NCI-H446 (cell line): ENCODE measurements around the gene ZC3H8.
"Not testable (repeated sequence)": the region's sequence is repeated elsewhere in the genome, so short reads cannot be mapped to it uniquely, and the experiment has no call there.

Source experiments
- DNase-seq, 2 experiments: peaks; one replicate each; lab custom pipeline; 2025; lab: John Stamatoyannopoulos, UW

Gene ZC3H8

DNA sequence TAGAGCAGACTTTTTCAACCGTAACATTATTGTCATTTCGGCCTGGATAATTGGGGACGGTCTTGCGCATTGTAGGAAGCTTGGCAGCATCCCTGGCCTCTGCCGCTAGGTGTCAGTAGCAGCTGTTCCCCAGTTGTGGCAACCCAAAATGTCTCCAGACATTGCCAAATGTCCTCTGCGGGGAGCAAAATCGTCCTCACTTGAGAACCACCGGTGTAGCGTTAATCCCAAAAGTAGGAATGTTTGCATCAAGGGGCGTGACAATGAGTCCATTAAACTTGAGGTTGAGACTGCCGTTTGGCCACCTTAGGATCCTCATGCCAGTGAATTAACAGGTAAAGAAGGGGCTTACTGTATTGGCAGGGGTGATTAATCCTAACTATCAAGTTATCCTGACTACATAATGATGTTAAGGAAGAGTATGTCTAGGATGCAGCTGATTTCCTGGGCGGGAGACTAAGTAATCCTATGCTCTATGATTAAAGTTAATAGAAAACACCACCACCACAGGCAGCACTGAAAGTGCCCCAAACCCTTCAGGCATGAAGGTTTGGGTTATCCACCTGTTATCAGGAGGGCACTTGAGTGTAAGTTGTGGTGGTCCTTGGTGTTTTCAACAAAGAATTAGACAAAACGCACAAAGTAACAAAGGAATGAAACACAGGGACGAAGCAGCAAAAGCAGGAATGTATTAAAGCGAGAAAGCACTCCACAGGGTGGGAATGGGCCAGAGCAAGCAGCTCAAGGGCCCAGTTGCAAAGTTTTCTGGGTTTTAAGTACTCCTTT lies 4.9 kb upstream of the ZC3H8 start:
- DNase-seq: peak; percentile 56 to 83

DNA sequence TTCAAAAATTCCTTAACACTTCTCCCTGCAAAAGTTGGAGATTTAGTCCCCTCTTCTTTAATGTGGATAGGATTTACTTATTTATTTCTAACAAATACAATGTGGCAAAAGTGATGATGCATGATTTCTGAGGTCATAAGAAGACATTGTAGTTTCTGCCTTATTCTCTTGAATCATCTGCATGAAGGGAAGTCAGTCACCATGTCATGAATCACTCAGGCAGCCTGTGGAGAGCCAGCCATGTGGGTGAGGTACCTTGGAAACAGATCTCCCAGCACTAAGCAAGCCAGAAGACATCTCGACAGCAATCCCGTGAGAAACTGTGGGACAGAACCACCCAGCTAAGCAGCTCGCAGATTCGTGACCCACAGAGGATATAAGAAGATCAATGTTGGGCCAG lies 2.7 kb upstream of the ZC3H8 start:
- no peak for DNase-seq

DNA sequence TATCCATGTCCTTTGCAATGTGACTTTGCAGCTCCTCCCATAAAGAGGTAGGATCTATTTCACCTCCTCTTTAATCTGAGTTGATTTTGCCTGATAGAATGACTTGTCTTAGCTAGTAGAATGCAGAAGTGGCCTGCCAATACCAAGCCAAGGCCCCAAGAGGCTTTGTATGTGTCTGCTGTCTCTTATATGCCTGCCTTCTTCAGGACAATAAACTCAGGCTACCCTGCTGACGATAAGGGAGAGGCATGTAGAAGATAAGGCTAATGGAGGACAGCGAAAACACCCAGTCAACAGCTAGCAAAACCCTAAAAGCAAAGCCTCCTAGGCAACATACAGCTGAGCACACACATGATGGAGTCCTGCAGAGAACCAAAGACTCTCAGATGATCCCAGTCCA lies 1.8 kb upstream of the ZC3H8 start:
- DNase-seq: no peak

DNA sequence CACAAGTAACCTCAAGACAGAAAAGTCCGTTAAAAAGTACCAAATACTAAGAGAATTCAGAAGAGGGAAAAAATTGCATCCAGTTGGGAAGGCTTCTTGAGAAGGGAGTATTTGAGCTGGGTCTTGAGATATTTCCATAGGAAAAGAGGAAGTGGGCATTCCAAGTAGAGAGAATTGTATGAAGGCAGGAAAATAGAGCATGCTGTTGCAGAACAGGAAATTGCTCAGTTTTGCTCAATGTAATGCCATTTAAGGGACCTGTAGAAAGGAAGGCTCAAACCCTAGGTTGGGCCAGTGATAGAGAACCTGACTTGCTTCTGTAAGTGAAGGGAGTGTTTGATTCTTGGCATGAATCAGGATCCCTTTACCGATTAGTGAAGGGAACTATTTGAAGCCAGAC lies 1.0 kb upstream of the ZC3H8 start:
- no peak for DNase-seq

DNA sequence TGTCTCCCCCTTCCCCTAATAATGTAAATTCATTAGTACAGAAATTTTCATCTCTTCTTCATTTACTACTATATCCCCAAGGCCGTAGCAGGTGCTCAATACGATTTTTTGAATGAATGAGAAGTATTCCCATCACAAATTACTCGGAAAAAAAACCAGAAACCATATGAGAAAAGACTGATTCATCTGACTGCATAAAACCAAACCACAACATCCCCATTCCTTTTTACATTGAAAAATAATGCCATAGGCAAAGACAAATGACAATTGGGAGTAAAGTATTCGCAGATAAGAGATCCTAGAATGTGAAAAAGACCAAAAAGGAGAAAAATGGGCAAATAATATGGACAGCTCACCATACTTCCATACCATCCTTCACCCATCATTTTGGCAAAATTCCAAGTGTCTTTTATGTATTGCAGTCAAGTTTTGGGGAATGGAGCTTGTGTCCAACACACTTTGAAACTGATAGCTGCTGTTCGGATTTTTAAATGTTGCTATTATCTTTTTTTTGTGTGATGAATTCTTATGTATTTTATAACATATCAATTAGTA lies 1.5 kb downstream of the ZC3H8 start:
- DNase-seq: peak in 1 of 2 experiments; percentile 12

DNA sequence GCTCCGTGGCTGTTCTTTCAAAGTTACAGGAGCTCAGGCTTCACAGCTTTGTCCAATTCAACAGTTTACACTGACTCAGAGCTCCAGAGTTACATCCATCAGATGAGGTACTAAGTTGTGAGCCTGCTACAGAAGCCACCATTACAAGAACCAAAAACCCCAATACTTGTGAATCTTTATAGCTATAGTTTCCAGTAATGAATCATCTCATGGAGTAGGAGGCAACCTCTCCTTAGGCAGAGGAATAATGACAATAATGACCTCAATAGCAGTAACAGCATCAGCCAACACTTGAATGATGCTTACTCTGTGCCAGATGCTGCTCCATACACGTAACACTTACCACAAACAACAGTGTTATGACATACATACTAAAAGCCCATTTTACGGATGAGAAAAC lies 3.6 kb downstream of the ZC3H8 start:
- DNase-seq: no peak

DNA sequence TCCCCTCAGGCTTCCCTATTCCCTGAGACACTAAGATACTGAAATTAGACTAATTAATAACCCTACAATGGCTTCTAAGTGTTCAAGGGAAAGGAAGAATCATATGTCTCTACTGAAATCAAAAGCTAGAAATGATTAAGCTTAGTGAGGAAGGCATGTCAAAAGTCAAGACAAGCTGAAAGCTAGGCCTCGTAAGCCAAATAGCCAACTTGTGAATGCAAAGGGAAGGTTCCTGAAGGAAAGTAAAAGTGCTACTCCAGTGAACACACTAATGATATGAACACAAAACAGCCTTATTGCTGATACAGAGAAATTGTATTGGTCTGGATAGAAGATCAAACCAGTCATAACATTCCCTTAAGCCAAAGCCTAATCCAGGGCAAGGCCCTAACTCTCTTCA lies 10.0 kb downstream of the ZC3H8 start:
- no peak for DNase-seq

DNA sequence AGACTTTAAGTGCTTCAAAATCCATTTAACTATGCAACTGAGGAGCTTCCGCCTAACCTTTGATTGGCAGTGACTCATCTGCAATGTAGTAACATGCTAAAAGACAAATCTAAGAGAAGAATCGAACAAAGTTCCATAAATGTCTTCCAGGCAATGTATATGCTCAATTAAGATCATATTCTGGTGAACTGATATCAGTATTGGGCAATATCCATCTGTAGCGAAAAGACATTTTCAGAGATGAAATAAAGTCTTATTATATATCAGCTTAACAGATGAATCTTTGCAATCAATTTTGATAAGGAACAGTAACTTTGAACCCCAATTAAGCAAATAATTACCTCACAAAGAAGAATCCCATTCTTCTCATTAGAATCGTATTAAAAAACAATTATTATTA lies 11.6 kb downstream of the ZC3H8 start:
- DNase-seq: no peak

DNA sequence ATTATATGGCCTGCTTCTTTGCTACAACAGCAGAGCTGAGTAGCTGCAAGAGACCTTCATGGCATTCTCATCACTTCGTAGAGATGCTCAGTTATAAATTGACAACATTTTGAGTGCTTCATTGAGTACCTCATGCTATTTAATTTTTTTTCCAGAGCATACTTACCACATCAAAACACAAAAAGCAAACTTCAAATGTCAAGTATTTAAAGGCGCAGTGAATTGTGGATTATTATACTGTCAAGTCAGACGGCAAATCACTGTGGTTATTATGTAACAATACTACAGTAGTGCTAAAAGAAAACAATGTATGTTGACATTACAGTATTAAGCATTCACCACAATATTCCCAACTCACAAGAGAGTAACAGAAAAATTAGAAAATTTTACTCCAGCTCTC lies 12.5 kb downstream of the ZC3H8 start:
- DNase-seq: no peak

DNA sequence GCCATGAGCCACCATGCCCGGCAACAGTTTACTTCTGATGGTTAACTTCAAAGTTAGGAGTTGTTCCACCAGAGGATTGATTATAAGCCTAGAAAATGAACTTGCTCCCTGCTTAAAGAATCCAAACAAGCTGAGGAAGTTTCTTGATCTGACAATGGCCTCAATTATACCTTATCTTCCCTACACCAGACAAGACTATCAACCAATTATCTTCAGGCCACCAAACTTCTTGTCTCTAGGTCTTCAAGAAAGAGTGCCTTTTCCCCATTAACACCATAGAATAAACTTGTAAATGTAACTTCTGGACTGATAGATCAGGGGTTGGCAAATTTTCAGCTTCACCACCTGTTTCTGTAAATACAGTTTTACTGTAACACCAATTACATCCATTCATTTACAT lies 15.0 kb downstream of the ZC3H8 start:
- no peak for DNase-seq

DNA sequence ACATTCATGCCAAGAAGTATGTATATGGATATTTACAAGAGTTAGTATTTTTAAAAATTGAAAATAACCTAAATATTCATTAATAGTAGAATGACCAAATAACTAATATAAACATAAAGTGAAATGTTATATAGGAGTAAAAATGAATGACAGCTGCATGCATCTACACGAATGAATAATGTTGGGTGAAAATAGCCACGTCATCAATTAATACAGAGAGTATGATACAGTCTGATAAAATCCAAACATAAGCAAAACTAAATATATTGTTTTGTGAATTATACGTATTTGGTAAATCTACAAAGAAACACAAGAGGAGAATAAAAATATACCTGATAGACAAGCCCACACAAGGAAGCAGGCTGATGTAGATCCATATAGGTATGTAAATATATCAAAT lies 24.5 kb downstream of the ZC3H8 start:
- DNase-seq: no peak

DNA sequence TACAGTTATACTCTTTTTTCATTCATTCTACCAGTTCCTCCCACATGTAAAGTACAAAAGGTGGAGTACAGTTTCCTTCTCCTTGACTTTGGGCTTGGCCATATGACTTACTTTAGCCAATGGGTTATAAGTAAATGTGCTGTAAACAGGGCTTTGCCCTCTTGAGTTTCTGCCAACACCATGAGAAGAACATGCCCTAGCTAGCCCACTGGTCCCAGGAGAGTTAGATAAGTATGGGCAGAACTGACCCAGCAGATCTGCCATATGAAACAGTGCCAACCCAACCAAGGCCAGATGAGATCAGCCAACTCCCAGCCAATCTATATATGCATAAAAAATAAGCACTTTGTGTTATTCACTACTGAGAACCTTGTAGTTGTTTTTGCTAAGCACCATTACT lies 25.5 kb downstream of the ZC3H8 start:
- peak; percentile 87 to 95 for DNase-seq

DNA sequence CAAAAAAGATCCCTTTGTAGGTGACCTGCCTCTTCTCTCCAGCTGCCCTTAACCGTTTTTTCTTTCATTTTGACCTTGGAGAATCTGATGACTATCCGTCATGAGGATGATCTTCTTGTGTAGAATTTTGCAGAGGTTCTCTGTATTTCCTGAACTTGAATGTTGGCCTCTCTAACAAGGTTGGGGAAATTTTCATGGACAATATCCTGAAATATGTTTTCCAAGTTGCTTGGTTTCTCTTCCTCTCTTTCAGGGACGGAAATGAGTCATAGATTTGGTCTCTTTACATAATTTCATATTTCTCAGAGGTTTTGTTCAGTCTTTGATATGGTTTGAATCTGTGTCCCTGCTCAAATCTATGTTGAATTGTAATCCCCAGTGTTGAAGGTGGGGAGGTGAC lies 34.0 kb downstream of the ZC3H8 start:
- DNase-seq: no peak

DNA sequence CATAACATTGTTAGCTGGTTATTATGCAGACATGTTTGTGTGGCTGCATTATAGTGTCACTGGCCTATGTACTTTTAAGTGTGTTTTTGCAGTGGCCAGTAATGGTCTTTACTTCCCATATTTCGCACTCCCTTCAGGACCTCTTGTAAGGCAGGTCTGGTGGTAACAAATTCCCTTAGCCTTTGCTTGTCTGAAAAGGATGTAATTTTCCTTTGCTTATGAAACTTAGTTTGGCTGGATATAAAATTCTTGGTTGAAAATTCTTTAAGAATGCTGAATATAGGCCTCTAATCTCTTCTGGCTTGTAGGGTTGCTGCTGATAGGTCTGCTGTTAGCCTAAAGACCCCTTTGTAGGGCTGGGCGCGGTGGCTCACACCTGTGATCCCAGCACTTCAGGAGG lies 34.7 kb downstream of the ZC3H8 start:
- DNase-seq: no peak

DNA sequence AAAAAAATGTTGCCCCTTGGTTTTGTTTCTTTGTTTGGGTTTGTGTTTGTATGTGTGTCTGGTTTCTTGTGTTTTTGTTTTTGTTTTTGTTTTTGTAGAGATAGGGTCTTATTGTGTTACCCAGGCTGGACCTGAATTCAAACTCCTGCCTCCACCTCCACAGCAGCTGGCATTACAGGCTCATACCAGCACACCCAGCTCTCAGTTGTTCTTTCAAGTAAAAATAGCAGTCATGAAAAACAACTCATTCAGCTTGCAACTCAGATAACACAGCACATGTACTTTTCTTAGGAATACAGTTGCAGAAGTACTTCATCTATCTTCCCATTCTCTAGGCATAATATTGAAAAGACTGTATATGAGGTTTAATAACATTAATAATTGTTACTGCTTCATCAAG lies 37.0 kb downstream of the ZC3H8 start:
- no peak for DNase-seq

DNA sequence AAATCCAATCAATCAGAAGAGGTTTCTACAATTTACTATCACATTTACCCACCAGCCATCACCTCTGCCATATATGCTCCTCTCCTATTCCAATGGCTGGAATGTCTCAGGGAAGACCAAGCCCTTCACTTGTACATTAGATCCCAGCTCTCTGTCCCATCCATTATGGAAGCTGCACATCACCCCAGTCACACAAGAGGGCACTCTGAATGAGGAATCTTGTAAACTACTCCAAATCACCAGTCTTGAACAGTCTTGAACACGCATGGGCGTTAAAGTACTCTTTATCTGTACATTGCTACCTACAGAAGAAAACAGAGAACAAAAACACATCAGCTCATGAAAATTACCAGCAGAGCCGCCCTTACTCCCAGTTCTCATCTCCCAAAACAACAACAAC lies 38.7 kb downstream of the ZC3H8 start:
- no peak for DNase-seq

DNA sequence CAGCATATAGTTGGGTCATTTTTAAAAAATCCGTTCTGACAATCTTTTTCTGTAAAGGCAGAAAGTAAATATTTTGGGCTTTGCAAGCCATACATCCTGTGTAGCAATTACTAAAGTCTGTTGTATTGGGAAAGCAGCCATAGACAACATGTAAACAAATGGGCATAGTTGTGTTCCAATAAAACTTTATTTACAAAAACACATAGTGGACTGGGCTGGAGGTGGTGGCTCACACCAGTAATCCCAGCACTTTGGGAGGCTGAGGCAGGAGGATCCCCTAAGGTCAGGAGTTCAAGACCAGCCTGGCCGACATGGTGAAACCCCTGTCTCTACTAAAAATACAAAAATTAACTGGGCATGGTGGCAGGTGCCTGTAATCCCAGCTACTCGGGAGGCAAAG lies 46.9 kb downstream of the ZC3H8 start:
- DNase-seq: not testable (repeated sequence)

DNA sequence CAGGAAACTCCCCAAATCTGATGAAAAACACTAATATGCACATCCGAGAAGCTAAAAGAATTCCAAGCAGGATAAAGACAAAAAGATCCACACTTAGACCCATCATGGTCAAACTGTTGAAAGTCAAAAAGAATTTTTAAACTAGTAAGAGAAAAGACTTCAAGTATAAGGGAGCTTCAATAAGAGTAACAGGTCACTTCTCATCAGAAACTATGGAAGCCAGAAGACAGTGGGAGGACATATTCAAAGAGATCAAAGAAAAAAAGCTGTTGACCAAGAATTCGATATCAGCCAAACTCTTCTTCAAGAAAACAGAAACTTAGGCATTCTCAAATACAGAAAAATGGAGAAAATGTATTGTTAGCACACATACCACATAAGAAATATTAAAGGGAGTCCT lies 50.4 kb downstream of the ZC3H8 start:
- DNase-seq: no peak

DNA sequence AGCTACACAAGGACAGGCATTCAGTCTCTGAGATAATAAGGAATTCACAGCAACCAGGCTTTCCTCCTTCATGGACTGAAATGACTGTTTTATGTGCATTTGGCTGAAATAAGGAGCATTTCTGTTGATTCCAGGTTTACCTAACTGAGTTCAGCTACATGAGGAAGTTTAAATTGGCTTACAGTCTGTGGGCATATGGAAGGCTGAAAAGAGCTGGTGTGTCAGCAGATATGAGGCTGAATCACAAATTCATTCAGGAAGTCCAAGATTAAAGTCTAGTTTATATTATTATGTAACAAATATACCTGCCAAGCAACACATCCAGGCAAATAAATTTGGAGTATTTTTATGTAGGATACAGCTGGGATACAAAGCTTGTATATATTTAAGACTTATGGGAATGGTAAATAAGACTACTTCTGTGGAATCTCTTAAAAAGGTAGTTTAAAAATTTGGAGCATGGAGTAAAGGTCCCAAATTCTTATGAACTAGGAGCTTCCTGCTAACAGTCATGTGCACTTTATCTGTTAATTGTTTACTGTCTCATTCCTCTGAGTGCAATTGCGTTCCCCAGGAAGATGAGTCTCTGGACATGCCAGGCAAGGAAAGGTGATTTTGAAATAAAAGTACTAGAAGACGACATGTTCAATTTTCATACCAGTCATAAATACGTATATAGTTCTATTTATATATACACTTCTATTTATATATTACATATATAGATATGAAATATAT lies 53.0 kb downstream of the ZC3H8 start:
- DNase-seq: no peak

DNA sequence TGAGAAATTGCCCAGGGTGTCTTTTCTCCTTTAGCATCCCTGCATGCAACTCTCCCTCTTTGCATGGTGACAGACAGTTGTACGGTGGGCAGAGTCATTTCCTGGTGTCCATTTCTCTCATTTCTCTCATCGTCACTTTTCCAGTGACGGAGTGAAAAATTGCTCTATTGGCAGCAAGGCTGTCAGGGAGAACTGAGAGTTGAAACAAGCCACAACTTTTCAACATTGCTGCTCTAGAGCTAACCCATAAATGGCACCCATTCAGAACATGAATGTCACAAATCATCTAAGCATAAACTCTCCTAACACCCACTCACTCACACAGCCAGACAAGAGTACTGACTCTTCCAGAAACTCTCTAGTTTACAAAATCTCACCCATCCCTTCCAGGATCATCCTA lies 55.7 kb downstream of the ZC3H8 start:
- no peak for DNase-seq

DNA sequence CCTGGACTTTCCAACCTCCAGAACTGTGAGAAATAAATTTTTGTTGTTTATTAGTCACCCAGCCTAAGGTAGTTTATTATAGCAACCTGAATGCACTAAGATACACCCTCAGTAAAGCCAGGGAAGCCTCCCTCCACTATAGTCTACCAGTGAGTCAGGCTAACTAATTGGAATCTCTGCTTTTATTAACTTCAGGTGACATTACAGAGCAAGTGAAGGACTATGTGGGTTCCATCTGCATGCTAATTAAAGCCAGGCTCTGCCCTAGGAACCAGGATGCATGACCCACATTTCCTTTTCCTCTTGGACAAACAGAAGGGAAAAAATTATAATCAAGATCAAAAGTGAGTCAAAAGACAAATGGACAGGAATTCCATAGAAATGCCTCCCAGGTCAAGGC lies 56.1 kb downstream of the ZC3H8 start:
- no peak for DNase-seq

DNA sequence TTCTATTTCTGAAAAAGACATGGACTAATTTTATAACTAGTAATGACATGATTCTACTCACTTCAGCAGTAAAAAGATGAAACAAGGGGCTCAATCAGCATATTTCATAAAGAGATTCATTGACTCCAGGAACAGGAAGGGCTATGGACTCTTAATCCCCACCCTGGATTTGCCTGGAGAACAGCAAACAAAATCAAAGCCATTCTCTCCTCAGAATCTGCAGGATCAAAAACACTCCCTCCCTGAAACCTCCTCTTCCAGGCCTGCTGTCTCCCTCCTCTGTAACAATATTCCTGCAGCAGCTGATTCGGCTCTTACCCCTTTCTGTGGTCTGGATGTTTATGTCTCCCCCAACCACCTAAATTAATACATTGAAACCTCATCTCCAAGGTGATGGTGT lies 57.0 kb downstream of the ZC3H8 start:
- no peak for DNase-seq

DNA sequence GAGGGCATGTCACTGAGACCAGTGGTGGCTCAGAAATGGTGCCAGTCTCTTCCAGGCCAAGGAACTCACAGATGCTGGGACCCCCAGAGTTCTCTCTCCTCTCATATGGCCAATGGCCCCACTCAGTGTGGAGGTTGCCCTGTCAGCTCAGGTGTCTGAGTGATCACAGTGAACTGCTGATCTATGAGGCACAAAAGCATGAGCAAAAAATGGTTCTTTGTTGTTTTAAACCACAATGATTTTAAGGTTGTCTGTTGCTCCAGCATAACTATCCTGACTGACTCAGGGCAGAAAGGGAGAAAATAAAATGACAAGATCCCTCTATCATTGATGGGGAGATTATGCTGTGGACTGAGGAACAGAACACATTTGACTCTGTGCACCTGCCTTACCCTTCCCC lies 58.9 kb downstream of the ZC3H8 start:
- DNase-seq: no peak
